ENCODE results near the gene ATP8A2. TPM values are rescaled to one million over a fixed set of nuclear protein-coding genes. Genes with fewer than 3 reads are reported as not detected.

ATP8A2 gene
- total RNA-seq, 2 donors from 2014 or later, result 0.10 to 0.64 TPM

- Histone ChIP-seq H3K27me3 (no peaks in the 10 kb centered on the region), H3K9ac (ENCODE audit: low read depth in 2 of 2, low read length in 2 of 2) (no peak overlapping the region), H3K9me3 (no peaks in the 10 kb centered on the region), H3K27ac (no peak overlapping the region), H3K4me3 (no peak overlapping the region), H3K4me1 (no peaks in the 10 kb centered on the region), H3K36me3 (no peaks in the 10 kb centered on the region)
- TF ChIP-seq CTCF (IDR thresholded peaks at IDR 0.05), result no peak
- no peak for DNase-seq
- intact Hi-C loops (cut with DNase I), result no loop called here
These were observed 538.5 kb downstream of the ATP8A2 start for GRCh38 chr13:25910243-25910642.

GRCh38 chr13:25910991-25911419 is 539.2 kb downstream of the ATP8A2 start:
- Histone ChIP-seq H3K4me1 (no peaks in the 10 kb centered on the region), H3K27ac (no peak overlapping the region), H3K9me3 (no peaks in the 10 kb centered on the region), H3K36me3 (no peaks in the 10 kb centered on the region), H3K9ac (ENCODE audit: low read depth in 2 of 2, low read length in 2 of 2) (no peak overlapping the region), H3K27me3 (no peaks in the 10 kb centered on the region), H3K4me3 (no peak overlapping the region)
- intact Hi-C loops (cut with DNase I), result no loop called here
- no peak for DNase-seq
- TF ChIP-seq CTCF (IDR thresholded peaks at IDR 0.05), result no peak

GRCh38 chr13:25912961-25913360 is 541.2 kb downstream of the ATP8A2 start:
- Histone ChIP-seq H3K36me3 (no peaks in the 10 kb centered on the region), H3K4me3 (no peak overlapping the region), H3K9me3 (no peaks in the 10 kb centered on the region), H3K27me3 (no peaks in the 10 kb centered on the region), H3K27ac (no peak overlapping the region), H3K4me1 (no peaks in the 10 kb centered on the region), H3K9ac (ENCODE audit: low read depth in 2 of 2, low read length in 2 of 2) (no peak overlapping the region)
- no peak for DNase-seq
- intact Hi-C loops (cut with DNase I), result no loop called here
- no peak for TF ChIP-seq CTCF (IDR thresholded peaks at IDR 0.05)

GRCh38 chr13:25915840-25916518 is 544.2 kb downstream of the ATP8A2 start:
- intact Hi-C loops (cut with DNase I), result no loop called here
- no peak overlapping the region for H3K27ac ChIP-seq
- no peaks in the 10 kb centered on the region for H3K27me3 ChIP-seq
- TF ChIP-seq CTCF (IDR thresholded peaks at IDR 0.05), result no peak
- no peaks in the 10 kb centered on the region for H3K36me3 ChIP-seq
- no peak for DNase-seq
- no peak overlapping the region for H3K9ac ChIP-seq (ENCODE audit: low read depth in 2 of 2, low read length in 2 of 2)
- no peak overlapping the region for H3K4me3 ChIP-seq
- H3K4me1 ChIP-seq, result no peaks in the 10 kb centered on the region
- no peaks in the 10 kb centered on the region for H3K9me3 ChIP-seq

- no peak for TF ChIP-seq CTCF (IDR thresholded peaks at IDR 0.05)
These were observed 548.5 kb downstream of the ATP8A2 start for GRCh38 chr13:25920277-25920676.

More at GRCh38 chr13:25920277-25920676, 548.5 kb downstream of the ATP8A2 start:
- no peak overlapping the region for H3K27ac ChIP-seq
- H3K9ac ChIP-seq (ENCODE audit: low read depth in 2 of 2, low read length in 2 of 2), result no peak overlapping the region
- H3K4me1 ChIP-seq, result no peaks in the 10 kb centered on the region
- H3K9me3 ChIP-seq, result no peaks in the 10 kb centered on the region
- no peaks in the 10 kb centered on the region for H3K27me3 ChIP-seq
- H3K36me3 ChIP-seq, result no peaks in the 10 kb centered on the region
- intact Hi-C loops (cut with DNase I), result no loop called here
- H3K4me3 ChIP-seq, result no peak overlapping the region
- DNase-seq, result no peak
